ENCODE measurements around the gene ABCA3.

The ABCA3 gene

DNA sequence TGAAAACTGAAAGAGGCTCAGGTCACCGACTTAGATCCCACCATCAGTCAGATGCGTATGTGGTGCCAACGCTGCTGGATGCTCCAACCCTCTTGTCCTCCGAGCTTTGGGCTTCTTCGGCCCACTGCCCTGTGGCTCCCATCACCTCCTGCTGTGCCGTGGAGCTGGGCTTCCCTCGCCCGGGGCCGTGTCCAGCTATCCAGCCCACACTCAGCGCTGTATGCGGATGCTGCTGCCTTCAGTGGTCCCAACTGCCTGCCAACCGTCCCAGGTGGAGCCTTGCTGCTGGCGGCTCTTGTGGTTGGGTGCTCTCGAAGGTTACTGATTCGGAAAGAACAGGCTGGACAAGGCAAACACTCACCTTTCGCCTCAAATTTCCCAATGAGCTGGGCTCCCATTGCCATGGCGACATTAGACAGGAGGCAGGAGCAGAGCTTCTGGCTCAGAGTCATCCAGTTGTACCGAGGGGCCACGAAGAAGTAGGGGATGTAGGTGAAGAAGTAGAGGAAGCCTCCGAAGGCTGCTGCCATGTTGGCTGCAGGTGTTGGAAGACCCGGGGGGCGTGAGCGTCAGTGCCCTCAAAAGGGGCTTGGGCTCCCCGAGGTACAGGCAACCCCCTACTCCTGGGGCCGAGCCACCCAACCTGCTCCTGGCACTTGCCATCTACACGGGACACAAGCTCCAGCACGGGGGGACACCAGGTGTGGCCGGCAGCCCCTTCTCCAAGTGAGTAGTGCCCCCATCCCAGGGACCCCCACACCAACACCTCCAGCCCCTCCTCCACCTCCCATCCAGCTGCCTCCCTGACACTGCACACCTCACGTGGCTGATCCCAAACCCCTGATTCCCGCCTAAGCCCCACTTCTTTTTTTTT is 32.2 kb downstream of the ABCA3 start:
- DNase-seq (ENCODE audit: low spot score), result no peak

DNA sequence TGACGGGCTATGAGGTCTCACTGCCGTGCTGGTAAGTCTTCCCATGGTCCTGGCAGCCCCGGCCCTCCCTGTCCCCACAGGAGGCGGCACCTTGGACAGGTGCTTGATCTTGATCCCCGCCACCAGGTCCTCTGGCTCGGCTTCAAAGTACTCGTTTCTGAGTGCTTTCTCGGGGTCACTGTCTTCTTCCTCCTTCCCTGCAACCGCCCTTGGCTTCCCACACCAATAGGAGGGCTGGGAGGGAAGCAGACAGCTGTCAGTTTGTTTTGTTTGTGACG is 40.7 kb downstream of the ABCA3 start:
- no peak for DNase-seq (ENCODE audit: low spot score)

DNA sequence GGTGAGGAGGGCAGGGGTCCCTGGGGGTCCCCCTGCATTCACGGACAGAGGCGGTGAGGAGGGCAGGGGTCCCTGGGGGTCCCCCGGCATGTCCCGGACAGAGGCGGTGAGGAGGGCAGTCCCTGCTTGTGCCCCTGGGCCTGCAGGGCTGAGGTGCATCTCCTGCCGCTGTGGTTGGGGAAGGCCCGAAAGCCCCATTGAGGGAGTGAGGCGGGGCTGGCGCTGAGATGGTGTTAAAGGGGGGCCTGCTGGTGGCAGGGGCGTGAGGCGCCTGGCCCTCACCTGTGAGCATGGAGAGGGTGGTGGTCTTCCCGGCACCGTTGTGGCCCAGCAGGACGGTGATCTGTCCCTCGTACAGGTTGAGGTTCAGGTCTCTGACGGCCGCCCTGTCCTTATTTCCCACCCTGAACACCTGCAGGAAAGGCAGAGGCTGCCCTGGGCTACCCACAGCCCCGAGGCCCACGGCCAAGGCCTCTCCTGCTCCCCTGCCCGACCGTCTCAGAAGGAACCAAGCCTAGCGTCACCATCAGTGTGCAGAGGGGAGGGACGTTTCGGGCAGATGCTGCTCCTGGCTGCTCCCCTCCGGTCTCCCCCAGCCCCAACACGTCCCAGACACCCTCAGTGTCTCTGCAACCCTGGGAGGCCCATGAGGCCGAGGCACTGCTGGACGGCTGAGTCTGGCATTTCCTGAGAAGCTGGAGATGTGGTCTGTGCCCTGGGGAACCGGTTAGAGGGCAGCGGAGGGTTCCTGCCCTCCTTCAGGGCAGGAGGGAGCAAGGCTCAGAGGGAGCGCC is 41.2 kb downstream of the ABCA3 start:
- no peak for DNase-seq (ENCODE audit: low spot score)

DNA sequence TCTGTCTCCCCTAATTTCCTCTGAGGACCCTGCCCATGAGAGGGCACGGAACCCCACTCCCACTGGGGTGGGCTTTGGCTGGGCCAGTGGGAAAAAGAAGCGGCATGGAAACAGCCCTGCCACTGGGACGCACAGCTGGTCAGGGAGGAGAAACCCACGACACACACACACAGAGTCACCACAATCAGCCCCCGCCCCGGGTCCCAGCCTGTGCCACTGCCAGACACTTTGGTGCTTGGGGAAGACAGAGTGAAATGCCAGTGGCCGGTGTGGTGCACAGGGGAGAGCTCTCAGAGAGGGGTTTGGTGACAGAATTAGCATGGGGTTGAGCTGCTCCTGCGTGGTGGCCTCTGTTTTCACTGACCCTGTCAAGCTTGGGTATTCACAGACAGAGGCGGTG is 41.9 kb downstream of the ABCA3 start:
- DNase-seq (ENCODE audit: low spot score), result no peak

DNA sequence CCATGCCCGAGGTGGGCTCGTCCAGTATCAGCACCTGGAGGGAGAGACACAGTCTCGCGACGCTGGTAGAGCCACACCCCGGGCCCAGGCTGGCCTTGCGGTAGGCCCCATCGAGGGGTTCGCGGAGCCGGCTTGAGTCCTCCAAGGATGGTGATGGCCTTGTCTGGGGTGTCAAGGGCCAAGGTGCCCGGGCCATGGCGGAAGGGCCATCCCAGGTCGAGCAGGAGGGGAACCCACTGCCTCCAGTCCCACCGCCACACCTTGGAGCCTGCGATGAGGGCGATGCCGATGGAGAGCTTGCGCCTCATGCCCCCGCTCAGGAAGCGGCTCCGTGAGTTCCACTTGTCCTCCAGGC is 43.0 kb downstream of the ABCA3 start:
- no peak for DNase-seq (ENCODE audit: low spot score)

DNA sequence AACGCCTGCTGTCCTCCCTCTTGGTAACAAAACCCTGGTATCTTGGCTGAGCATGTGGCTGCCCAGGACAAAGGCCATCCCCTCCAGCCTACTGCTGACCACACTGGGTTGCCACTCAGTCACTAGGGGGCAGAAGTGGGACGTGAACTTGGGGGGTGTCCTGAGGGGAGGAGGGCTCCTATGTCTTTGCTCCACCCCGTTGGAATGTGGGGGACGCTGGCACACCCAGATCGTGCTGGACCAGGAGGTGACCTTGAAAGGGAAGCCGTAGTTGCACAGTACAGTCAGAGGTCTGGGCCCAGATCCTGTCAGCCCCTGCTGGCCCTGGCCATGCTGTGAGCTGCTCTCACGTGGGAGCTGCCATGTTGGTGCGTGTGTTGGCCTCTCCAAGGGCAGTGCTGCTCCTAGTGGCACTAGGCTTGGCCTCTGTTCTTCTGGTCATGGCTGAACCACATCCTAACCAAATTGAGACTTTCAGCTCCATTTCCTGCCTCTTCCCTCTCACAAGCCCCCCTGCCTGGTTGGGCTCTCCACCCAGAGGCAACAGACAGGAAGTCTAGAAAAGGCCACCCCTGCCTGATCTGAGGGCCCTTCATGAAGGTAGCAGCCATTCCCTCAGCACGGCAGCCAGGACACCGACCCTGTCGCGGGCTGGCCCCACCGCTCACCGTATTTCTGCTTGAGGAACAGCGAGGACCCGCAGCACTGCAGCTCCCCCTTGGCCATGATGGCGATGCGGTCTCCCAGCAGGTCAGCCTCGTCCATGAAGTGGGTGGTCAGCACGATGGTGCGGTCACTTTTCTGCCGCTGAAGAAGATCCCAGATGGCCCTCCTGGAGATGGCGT is 43.6 kb downstream of the ABCA3 start:
- peak; percentile 53 for DNase-seq (ENCODE audit: low spot score)

DNA sequence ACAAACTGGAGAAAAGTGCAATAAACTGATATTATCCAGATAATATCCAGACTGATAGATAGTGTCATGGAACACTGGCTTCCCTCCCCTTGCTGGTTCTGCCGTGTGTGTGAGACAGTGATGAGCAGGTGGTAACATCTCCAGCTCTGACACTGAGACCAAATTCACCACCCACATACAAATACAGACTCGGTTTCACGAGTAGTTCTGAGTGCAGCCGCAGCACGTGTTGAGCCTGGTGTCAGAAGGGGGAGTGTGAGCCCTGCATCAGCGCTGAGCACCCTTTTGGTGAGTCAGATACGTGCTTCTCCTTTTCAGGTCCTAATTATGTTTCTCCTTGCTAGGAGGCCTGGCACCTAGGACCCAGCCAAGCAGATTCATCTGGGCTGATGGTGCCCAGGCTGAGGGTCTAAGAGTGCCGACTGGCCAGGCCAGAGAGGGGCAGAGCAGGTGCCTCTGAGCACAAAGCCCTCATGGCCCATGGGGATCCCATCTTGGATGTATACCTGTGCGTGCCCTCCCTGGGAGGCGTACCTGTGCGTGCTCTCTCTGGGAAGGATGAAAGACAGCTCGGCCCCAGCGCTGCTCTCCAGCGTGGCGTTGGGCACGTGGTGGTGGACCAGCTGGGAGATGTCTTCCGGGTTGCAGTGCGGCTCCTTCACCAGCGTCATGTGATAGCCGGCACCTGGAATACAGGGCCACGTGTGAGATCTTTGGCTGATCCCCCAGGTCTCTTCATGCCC is 45.3 kb downstream of the ABCA3 start:
- DNase-seq (ENCODE audit: low spot score), result no peak

DNA sequence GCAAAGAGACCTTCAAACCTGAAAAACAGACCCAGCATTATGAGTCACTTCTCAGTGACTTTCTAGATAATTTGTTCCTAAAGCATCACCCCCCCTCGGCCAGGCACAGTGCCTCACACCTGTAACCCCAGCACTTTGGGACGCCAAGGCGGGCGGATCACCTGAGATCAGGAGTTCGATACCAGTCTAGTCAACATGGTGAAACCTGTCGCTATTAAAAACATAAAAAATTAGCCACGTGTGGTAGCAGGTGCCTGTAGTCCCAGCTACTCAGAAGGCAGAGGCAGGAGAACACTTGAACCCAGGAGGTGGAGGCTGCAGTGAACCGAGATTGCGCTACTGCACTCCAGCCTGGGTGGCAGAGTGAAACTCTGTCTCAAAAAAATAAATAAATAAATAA is 48.3 kb downstream of the ABCA3 start:
- no peak for DNase-seq (ENCODE audit: low spot score)

DNA sequence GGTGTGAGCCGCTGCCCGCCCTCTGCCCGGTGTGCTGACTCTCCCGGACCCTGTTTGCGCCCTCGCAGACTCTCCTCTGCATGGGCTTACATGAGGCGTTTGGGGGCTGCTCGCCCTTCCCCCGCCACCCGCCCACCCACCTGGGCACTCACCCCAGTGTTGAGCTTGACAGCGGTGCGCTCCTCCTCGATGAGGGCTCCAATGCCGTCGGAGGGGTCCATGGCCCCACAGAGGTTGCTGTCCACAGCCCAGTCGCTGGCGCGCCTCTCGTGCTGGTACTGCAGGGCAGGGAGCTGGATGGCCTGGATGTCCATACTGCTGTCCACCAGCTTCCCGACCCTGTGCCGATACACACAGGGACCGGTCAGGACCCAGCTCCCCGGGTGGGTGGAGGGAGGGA is 51.2 kb downstream of the ABCA3 start:
- no peak for DNase-seq (ENCODE audit: low spot score)

DNA sequence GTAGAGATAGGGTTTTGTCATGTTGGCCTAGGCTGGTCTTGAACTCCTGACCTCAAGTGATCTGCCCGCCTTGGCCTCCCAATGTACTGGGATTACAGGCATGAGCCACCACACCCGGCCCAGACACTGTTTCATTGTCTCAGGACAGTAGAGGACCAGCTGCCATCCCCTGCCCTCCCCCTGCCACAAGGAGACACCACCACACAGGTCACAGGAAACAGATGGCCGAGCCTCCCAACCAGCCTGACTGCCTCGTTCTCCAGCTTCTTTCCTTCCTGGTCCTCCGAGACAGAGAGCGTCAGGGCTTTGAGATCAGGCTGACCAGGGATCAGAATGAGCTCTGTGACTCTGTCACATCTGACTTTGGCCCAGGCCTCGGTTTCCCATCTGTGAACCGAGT is 51.8 kb downstream of the ABCA3 start:
- no peak for DNase-seq (ENCODE audit: low spot score)

DNA sequence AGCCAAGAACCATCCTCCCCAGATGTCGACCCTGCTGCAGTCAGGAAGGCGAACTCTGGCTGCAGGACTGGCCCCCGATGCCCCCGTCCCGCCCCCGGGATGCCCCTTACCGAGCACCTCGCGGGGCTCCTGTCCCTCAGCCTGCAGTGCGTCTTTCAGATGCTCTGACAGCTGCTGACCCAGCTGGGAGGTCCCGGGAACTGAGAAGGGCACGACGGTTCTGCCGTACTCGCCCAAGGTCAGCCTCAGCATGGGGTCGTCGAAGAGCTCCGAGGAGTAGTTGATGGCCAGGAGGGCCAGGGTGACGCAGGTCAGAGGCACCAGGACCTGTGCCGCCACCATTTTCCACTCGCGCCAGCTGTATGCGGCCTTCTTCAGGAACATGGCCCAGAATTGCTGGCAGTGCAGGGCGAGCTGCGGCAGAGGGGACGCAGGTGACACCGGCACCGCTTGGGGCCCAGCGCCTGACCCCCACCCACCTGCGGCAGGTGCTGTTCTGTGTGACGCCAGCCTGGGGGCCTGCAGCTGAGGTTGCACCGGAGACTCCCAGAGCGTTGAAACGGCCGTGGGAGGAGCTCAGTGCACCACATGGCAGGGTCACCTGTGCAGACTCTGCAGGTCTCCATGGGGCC is 52.5 kb downstream of the ABCA3 start:
- DNase-seq (ENCODE audit: low spot score), result no peak

DNA sequence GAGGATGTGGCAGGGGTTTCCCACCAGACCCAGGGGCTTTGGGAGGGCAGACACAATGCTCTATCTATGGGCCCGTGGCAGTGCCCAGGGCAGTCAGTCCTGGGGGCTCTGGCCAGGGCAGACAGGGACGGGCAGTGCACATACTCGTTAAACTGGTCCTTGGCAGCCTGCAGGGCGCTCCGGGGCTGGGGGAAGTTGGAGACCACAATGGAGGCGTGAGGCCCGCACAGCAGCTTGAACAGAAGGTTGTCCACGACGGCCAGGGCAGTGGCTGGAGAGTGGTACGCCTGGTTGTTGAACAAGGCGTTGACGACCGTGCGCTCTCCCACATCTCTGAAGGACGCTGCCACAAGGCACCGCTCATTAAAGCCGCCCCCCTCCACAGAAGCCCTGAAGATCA is 54.0 kb downstream of the ABCA3 start:
- DNase-seq (ENCODE audit: low spot score), result no peak

DNA sequence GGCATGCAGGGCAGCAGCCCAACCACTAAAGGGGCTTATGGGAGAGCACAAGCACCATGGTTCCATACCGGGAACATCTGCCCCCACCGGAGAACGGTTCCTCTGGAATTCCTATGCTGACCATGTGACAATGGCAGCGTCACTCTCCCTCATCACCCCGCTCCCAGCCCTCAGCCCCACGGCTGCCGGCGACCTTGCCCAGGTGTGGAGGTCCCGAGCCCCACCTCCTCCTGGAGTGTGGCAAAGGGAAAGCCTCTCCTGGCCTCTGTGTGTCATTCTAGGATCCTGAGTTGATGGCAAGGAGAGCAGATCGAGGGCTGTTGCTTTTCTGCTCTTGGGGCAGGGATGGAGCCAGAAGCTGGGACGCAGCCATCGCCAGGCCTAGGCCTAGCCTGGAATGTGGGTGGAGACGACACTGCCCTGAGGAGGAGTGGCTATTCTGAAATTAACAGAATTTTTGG is 54.8 kb downstream of the ABCA3 start:
- no peak for DNase-seq (ENCODE audit: low spot score)

DNA sequence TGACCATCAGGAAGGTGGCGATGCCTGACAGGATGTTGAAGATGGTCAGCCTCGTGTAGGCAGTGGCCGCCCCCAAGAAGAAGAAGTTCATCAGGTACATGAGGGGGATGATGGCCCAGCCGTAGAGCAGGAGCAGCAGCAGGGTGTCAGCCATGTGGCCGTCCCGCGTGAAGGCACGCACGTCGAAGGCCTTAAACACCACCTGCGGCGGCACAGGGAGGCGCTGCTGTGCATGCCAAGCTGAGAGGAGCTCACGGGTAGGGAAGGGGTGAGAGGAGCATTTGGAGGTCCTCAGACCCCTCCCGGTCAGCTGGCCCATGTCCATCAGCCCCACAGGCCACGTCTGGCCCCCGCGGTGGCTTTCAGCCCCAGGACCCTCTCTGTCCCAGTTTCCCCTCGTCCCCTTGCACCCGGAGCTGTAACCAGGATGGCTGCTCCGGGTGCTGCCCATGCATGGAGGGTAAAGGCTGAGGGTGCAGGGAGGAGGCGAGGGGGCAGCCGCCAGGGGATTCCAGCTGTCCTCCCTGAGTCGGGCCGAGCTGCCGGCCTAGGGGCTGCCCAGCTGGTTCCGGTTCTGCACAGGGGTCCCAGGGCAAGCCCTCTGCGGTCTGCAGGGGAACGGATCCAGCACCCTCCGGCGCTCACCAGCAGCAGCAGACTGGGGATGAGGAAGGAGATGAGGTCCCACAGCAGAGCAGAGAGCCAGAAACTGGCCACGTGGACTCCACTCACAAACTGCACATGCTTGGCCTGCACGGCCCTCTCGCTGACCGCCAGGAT is 55.5 kb downstream of the ABCA3 start:
- DNase-seq (ENCODE audit: low spot score), result no peak

DNA sequence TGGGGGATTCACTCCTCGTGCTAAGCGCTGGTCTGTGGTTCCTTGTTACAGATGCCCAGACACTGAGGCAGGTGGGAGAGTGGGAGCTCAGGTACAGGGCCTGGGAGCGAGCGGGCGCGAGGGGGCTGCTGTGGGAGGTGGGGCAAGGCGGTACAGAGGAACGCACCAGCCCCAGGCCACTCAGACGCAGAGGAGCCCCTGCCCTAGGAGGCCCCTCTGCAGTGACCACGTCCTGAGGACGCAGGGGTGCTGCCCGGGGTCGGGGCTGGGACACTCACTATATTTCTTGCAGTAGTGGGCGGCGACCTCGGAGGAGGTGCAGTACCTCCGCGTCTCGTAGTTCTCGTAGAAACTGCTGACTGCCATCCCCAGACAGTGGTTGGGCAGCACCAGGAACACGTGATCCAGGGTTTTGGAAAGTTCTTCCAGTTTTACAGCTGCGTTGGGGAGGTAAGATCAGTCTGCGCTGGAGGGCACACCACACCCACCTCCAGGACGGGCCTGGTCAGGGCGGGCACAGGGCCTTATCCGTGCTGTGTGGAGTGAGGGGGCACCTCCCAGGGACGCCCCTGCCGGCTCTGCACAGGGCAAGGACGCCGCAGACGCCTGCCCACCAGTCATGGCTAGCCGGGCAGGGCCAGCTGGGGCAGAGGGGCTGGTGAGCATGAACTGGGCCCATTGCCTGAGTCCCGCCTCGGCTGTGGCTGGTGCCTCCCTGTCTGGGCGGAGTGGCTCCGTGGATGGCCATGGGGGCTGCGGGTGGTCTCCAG is 56.3 kb downstream of the ABCA3 start:
- DNase-seq (ENCODE audit: low spot score), result no peak

DNA sequence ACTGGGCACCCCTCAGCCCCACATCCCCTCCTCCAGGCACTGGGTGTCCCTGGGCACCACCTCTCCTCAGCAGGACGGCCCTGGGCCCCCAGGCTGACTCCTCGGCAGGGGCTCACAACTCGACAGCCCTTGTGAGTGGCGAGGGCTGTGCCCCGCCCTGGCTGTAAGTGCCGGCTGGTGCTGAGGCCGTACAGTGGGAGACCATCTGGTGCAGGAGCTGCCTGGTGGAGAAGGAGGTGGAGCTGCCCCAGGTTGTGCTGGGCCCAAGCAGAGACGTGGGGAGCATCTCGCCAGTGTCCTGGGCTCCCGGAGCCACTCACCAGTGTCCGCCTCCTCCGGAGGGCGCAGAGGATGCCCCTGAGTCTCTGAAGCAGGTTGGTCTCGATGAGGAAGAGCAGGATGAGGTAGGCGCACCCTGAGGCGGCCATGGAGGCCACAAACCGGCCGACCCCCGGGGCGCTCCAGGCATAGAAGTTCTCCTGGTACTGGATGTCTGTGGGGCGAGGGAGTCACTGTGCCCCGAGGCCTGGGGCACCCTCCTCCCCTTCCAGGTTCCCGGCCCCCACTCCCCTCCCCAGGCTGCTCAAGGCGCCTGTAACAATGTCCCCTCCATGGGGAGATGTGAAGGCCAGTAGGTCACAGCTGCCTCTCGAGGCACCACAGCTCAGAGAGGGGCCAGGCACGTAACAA is 57.5 kb downstream of the ABCA3 start:
- no peak for DNase-seq (ENCODE audit: low spot score)

DNA sequence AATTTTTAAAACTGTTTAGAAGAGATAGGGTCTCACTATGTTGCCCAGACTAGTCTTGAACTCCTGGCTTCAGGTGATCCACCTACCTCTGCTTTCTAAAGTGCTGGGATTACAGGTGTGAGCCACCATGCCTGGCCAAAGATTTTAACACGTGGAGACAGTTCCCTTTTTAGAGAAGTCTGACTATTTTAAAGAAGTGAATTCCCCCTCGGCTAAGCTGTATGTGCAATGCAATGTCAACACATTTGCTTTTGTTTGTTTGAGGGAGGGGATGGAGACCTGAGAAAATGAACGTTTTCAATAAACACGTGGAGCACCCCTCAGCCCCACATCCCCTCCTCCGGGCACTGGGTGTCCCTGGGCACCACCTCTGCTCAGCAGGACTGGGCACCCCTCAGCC is 58.3 kb downstream of the ABCA3 start:
- DNase-seq (ENCODE audit: low spot score), result no peak

DNA sequence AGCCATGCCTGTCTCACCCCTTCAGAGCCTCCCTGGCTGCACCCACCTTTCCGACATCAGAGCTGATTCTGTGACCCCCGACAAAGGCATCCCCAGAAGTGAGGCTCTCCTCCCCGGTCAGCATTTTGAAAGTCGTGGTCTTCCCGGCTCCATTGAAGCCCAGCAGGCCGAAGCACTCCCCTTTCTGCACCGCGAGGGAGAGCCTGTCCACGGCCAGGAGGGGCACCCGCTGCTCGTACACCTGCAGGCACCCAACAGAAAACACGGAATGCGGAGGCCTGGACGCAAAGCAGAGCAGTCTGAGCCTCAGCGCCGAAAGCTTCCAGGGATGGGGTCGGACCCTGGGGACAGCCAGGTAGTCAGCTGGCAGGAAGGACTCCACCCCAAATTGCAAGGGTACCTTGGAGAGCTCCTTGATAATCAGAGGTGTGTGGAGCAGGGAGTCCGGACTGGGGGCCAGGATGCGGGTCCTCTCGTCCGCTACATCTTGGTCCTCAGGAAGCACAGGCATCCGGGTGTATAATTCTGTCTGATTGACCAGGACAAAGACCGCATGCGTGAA is 59.5 kb downstream of the ABCA3 start:
- no peak for DNase-seq (ENCODE audit: low spot score)

DNA sequence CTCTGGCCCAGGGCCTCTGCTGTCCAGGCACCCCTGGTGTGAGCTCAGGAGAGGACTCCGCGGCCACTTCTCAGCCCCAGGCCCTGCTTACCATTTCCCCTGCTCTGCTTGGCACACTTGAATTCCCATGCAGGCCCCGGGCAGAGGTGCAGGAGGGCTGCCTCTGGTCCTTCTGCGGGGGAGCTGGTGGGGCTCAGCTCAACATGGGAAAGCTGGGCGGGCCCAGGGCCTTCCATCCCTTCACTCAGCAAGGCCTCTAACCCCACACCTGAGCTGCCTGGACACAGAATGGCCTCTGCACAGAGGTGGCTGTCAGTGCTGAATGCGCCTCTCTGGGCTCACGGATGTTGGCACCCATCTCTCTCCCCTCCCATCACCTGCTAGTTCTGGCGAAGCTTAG is 60.1 kb downstream of the ABCA3 start:
- no peak for DNase-seq (ENCODE audit: low spot score)
